GM12878 (cell line): ENCODE measurements around the gene EN1. TPM values are rescaled to one million over a fixed set of nuclear protein-coding genes. Genes with fewer than 3 reads are reported as not detected.

Experiments used
- ATAC-seq: fragments of 200-7000 bp; cut with Tn5 transposase; 3 replicates; pipeline ENCODE4 v1.9.1; 2020; ENCODE audit warnings: mild to moderate bottlenecking, moderate library complexity
- BruUV-seq: library from RNA; stranded (reverse); fragments of 400-500 nt; replicated peaks from 2 replicates; lab custom pipeline; 2021; lab: Mats Ljungman, UMichigan
- CTCF ChIA-PET: fragments of 300-600 bp; sonication (Branson Sonifier 250); formaldehyde crosslinking; extraction: SDS; loops from one replicate; lab custom pipeline; 2021; ENCODE audit warnings: inconsistent platforms; lab: Yijun Ruan, JAX
- POLR2A ChIA-PET: fragments of 350-600 bp; formaldehyde crosslinking; extraction: SDS; loops from one replicate; lab custom pipeline; 2021; ENCODE audit warnings: inconsistent platforms; lab: Charles Lee
- RAD21 ChIA-PET: fragments of 300-600 bp; sonication (Branson Sonifier 250); formaldehyde crosslinking; loops from one replicate; lab custom pipeline; 2023; ENCODE audit warnings: antibody characterized with exemption; ENCODE audit not compliant: unreplicated experiment; lab: Charles Lee
- SMC1A ChIA-PET: fragments of 300-600 bp; sonication (Branson Sonifier 250); formaldehyde crosslinking; loops from one replicate; lab custom pipeline; 2023; ENCODE audit not compliant: unreplicated experiment, uncharacterized antibody; lab: Charles Lee
- DNase-seq: peaks from one replicate; pipeline ENCODE4 v3.0.0-alpha.2; 2011; ENCODE audit warnings: low read depth, low spot score
- FAIRE-seq: peaks from 3 replicates; lab custom pipeline; 2011; peaks lifted over from hg19 to GRCh38; lab: Jason Lieb, UNC
- H2AFZ ChIP-seq: 2 replicates; pipeline ENCODE4 v1.6.0; 2011; ENCODE audit warnings: low read depth, low read length, control low read depth; ENCODE audit not compliant: control insufficient read depth
- H3K27ac ChIP-seq: 2 replicates; pipeline ENCODE4 v1.5.1; 2011; ENCODE audit warnings: control low read depth; ENCODE audit not compliant: control insufficient read depth, insufficient read depth
- H3K27me3 ChIP-seq, 2 experiments: replicated peaks in 1 of 2; 2 replicates each; pipeline versions ENCODE4 v1.6.0 to v1.6.1; 2011; ENCODE audit warnings: low read length in 1 of 2; ENCODE audit not compliant: control insufficient read depth in 2 of 2, insufficient read depth in 2 of 2
- H3K36me3 ChIP-seq, 2 experiments: 2 replicates each; pipeline ENCODE4 v1.5.1; 2011; ENCODE audit warnings: low read length in 1 of 2; ENCODE audit not compliant: control insufficient read depth in 2 of 2, insufficient read depth in 2 of 2
- H3K4me1 ChIP-seq: 2 replicates; pipeline ENCODE4 v1.6.1; 2011; ENCODE audit warnings: mild to moderate bottlenecking, low read length, moderate library complexity, mixed read lengths; ENCODE audit not compliant: control insufficient read depth, insufficient read depth
- H3K4me2 ChIP-seq: 2 replicates; pipeline ENCODE4 v1.6.0; 2011; ENCODE audit warnings: control low read depth; ENCODE audit not compliant: control insufficient read depth, insufficient read depth
- H3K4me3 ChIP-seq: fragments of 200-600 bp; sonication (generic); 2 replicates; pipeline ENCODE4 v1.5.1; 2016
- H3K79me2 ChIP-seq: 2 replicates; pipeline ENCODE4 v1.6.0; 2011; ENCODE audit warnings: low read length; ENCODE audit not compliant: control insufficient read depth, insufficient read depth
- H3K9ac ChIP-seq: 2 replicates; pipeline ENCODE4 v1.8.0; 2011; ENCODE audit warnings: low read length, control low read depth, mixed read lengths; ENCODE audit not compliant: control insufficient read depth, insufficient read depth
- H3K9me3 ChIP-seq: replicated peaks from 3 replicates; pipeline ENCODE4 v1.5.1; 2011; ENCODE audit warnings: mild to moderate bottlenecking, low read length; ENCODE audit not compliant: control insufficient read depth, insufficient read depth
- H4K20me1 ChIP-seq: 2 replicates; pipeline ENCODE4 v1.6.0; 2011; ENCODE audit not compliant: control insufficient read depth, insufficient read depth
- BRCA1 ChIP-seq: IDR thresholded peaks from 2 replicates; pipeline ENCODE4 v1.6.1; 2011; ENCODE audit warnings: low read depth, low read length, improper control_type of control experiment
- CHD4 ChIP-seq: fragments of 200-600 bp; sonication (generic); IDR thresholded peaks from 2 replicates; pipeline ENCODE4 v1.6.1; 2016; ENCODE audit warnings: mild to moderate bottlenecking
- CREM ChIP-seq: IDR thresholded peaks from 2 replicates; pipeline ENCODE4 v1.6.1; 2014; ENCODE audit warnings: antibody characterized with exemption, low read depth
- E2F4 ChIP-seq: IDR thresholded peaks from 2 replicates; pipeline ENCODE4 v1.6.1; 2012; ENCODE audit warnings: low read depth, low read length, improper control_type of control experiment
- ETV6 ChIP-seq, 2 experiments: fragments of 450-650 bp in 1 of 2; IDR thresholded peaks in 1 of 2; conservative IDR thresholded peaks in 1 of 2; 2 replicates each; pipeline ENCODE4 v1.6.1; 2014; ENCODE audit warnings: antibody characterized with exemption in 1 of 2, borderline replicate concordance in 1 of 2, low read depth in 1 of 2, mild to moderate bottlenecking in 1 of 2, moderate library complexity in 1 of 2
- HDAC6 ChIP-seq: fragments of 200-600 bp; sonication (generic); IDR thresholded peaks from one replicate; pipeline ENCODE4 v1.8.0; 2017; ENCODE audit warnings: antibody characterized with exemption; ENCODE audit not compliant: unreplicated experiment
- NBN ChIP-seq: fragments of 450-650 bp; IDR thresholded peaks from 2 replicates; pipeline ENCODE4 v1.6.1; 2016
- SMAD5 ChIP-seq: IDR thresholded peaks from 2 replicates; pipeline ENCODE4 v1.6.1; 2016; ENCODE audit warnings: antibody characterized with exemption, low read depth
- TARDBP ChIP-seq: IDR thresholded peaks from 2 replicates; pipeline ENCODE4 v1.6.1; 2016; ENCODE audit warnings: borderline replicate concordance
- TCF7 ChIP-seq: IDR thresholded peaks from 2 replicates; pipeline ENCODE4 v1.6.1; 2014; ENCODE audit warnings: antibody characterized with exemption, borderline replicate concordance
- YY1 ChIP-seq: IDR thresholded peaks from 2 replicates; pipeline ENCODE4 v1.6.1; 2011; ENCODE audit warnings: low read depth, mild to moderate bottlenecking, low read length
- ZNF622 ChIP-seq: fragments of 450-650 bp; IDR thresholded peaks from 2 replicates; pipeline ENCODE4 v1.6.1; 2017; ENCODE audit warnings: mild to moderate bottlenecking, inconsistent platforms
- WGBS: methylation state at CpG from one replicate; pipeline ENCODE4 v1.1.6; 2016; ENCODE audit warnings: low lambda C conversion rate; ENCODE audit not compliant: insufficient replicate concordance, insufficient coverage; ENCODE audit errors: missing lambda C conversion rate; 5-methylcytosine and 5-hydroxymethylcytosine counted together
- in situ Hi-C: fragments of 300-500 bp; cut with MboI; formaldehyde crosslinking; loops from 9 replicates; pipeline ENCODE4 v1.14.3; 2018; ENCODE audit warnings: mixed read lengths
- intact Hi-C: fragments of 100-400 bp; cut with micrococcal nuclease; formaldehyde crosslinking; loops from one replicate; pipeline ENCODE4 v1.14.2; 2022; ENCODE audit not compliant: unreplicated experiment
- polyA plus RNA-seq, 11 experiments: library from polyadenylated mRNA; depleted of rRNA in 4 of 11; unstranded in 6 of 11; stranded (reverse) in 5 of 11; fragments of >200 nt; fragmentation: Nextera tagmentation in 4 of 11; fragmentation: Illumina TruSeq in 1 of 11; extraction: Ambion mirVana in 4 of 11; extraction: Trizol in 1 of 11; gene quantifications; 1 replicate in 1 of 11; 2 replicates in 10 of 11; pipeline versions ENCODE4 v1.2.1 to v1.2.3, GENCODE V29; 2011 to 2016; ENCODE audit warnings: inconsistent platforms in 2 of 11, missing spikeins in 2 of 11, low read depth in 1 of 11
- total RNA-seq, 4 experiments: library from RNA; depleted of rRNA in 3 of 4; stranded (reverse); fragments of >200 nt in 3 of 4; fragmentation: Illumina TruSeq in 1 of 4; extraction: Trizol in 1 of 4; gene quantifications; 2 replicates each; pipeline versions ENCODE4 v1.2.1 to v1.2.3, GENCODE V29; 2013 to 2021
- TF ChIP-seq, protein P1 (sequence below): IDR thresholded peaks from 2 replicates; pipeline ENCODE4 v1.6.1; 2011; ENCODE audit warnings: low read depth, low read length, improper control_type of control experiment, borderline replicate concordance
- TF ChIP-seq, protein P2 (sequence below): fragments of 450-650 bp; conservative IDR thresholded peaks from 2 replicates; pipeline ENCODE4 v1.6.1; 2017; ENCODE audit warnings: mild to moderate bottlenecking, moderate library complexity

EN1 gene
- total and polyA plus RNA-seq, 10 of the 15 experiments (the other 5 are each of a cell fraction or from before 2014, with no cell fraction given) = not detected

DNA sequence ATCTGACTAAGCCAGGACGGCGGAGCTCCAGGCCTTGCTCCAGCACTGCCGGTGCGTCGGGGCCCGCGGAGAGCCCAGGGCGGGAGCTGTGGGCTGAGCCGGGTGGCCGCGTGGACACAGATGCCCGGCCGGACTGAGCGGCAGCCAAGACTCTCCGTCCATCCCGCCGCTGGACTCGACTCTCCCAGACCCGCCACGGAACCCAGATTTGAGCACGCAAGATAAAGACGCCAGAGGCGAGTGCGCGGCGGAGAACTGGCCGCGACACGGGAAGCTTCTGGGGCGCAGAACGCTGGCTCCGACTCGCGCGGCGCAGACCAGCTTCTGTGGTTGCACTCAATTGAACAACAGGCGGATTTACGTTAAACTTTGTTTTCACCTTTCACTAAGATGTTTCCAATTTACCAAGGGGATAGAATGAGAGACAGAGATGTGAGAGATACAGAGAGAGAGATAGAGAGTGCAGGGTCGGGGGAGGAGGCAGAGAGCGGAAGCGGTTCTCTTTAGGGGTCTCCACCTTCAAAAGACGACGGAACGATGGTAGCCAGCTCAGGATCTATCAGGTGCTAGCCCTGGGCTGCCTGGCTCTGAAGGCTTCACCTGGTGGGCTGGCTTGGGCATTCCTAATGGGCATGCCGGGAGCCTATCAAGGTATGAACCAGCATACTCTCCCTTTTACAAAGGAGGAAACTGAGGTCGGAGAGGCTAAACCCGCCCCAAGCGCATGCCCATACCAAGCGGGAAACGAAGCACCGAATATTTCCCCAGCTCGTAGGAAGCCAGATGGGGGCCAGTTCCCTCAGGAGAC, 10.4 kb upstream of the EN1 start:
- Histone ChIP-seq H3K79me2 (no peaks in the 10 kb centered on the region), H3K27me3 (peaks cover 13 to 36% of the 10 kb centered on the region in 2 experiments), H3K36me3 (no peaks in the 10 kb centered on the region), H3K9me3 (no peaks in the 10 kb centered on the region), H3K4me1 (no peaks in the 10 kb centered on the region), H3K4me2 (no peak overlapping the region), H2AFZ (no peak overlapping the region), H4K20me1 (no peaks in the 10 kb centered on the region), H3K4me3 (no peak overlapping the region), H3K27ac (no peak overlapping the region), H3K9ac (no peak overlapping the region)
- in situ Hi-C loops = loop anchor here (25.0 kb wide), 1 partner anchor 821 kb away; no protein-coding TSS in a partner anchor
- SMC1A ChIA-PET = no interaction called here
- intact Hi-C loops = loop anchor here (5.0 kb wide), 1 partner anchor 811 kb away; no protein-coding TSS in a partner anchor
- 47% methylated on average over 48 of the region's 52 CpGs for WGBS
- no TSS peak for BruUV-seq
- RAD21 ChIA-PET = interaction anchor here (0.6 kb wide), 1 partner anchor 318 kb away, joined by 3 read pairs; no protein-coding TSS in a partner anchor
- CTCF ChIA-PET = interaction anchor here (0.7 to 3.0 kb wide), 4 partner anchors 247 to 636 kb away, joined by 3 to 47 read pairs (median 6); no protein-coding TSS in a partner anchor
- no peak for FAIRE-seq
- ATAC-seq = no peak
- TF ChIP-seq ETV6 (conservative IDR thresholded peaks at IDR 0.05 in 1 of 2, IDR thresholded peaks at IDR 0.05 in 1 of 2; ENCODE audit: borderline replicate concordance in 1 of 2, low read depth in 1 of 2) = no peak
- TF ChIP-seq NBN = no peak
- TF ChIP-seq, protein P1, sequence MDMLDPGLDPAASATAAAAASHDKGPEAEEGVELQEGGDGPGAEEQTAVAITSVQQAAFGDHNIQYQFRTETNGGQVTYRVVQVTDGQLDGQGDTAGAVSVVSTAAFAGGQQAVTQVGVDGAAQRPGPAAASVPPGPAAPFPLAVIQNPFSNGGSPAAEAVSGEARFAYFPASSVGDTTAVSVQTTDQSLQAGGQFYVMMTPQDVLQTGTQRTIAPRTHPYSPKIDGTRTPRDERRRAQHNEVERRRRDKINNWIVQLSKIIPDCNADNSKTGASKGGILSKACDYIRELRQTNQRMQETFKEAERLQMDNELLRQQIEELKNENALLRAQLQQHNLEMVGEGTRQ = no peak
- no peak for TF ChIP-seq ZNF622
- TF ChIP-seq, protein P2, sequence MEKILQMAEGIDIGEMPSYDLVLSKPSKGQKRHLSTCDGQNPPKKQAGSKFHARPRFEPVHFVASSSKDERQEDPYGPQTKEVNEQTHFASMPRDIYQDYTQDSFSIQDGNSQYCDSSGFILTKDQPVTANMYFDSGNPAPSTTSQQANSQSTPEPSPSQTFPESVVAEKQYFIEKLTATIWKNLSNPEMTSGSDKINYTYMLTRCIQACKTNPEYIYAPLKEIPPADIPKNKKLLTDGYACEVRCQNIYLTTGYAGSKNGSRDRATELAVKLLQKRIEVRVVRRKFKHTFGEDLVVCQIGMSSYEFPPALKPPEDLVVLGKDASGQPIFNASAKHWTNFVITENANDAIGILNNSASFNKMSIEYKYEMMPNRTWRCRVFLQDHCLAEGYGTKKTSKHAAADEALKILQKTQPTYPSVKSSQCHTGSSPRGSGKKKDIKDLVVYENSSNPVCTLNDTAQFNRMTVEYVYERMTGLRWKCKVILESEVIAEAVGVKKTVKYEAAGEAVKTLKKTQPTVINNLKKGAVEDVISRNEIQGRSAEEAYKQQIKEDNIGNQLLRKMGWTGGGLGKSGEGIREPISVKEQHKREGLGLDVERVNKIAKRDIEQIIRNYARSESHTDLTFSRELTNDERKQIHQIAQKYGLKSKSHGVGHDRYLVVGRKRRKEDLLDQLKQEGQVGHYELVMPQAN = no peak
- TF ChIP-seq TARDBP = no peak
- TF ChIP-seq BRCA1 = no peak
- TF ChIP-seq E2F4 = no peak
- TF ChIP-seq SMAD5 = no peak
- no peak for TF ChIP-seq CHD4
- TF ChIP-seq HDAC6 = no peak
- no peak for TF ChIP-seq TCF7
- TF ChIP-seq CREM = no peak
- no peak for TF ChIP-seq YY1
- no peak for DNase-seq
- POLR2A ChIA-PET = no interaction called here
